Neural cell (in vitro differentiated cells): ENCODE measurements around the gene FRY. TPM values are rescaled to one million over a fixed set of nuclear protein-coding genes. Genes with fewer than 3 reads are reported as not detected.

Experiments used
- H2AFZ ChIP-seq: fragments of 200-600, 300-800 bp; sonication (generic), shearing (Covaris generic); 2 replicates; pipeline ENCODE4 v1.6.0; 2014; ENCODE audit warnings: low read depth, mild to moderate bottlenecking, antibody characterized with exemption, low read length, moderate library complexity
- H3F3A ChIP-seq: fragments of 200-600 bp; shearing (Covaris generic); 2 replicates; pipeline ENCODE4 v1.6.1; 2016; ENCODE audit warnings: mild to moderate bottlenecking, moderate library complexity, mixed read lengths, antibody characterized with exemption, low read length; ENCODE audit not compliant: insufficient read depth, poor library complexity, severe bottlenecking
- H3K27ac ChIP-seq: fragments of 200-600, 300-800 bp; sonication (generic), shearing (Covaris generic); 2 replicates; pipeline ENCODE4 v1.5.1; 2014; ENCODE audit warnings: mild to moderate bottlenecking, low read length, moderate library complexity
- H3K27me3 ChIP-seq: fragments of 300-800, 200-600 bp; sonication (generic), shearing (Covaris generic); 2 replicates; pipeline ENCODE4 v1.6.0; 2014; ENCODE audit warnings: mild to moderate bottlenecking, low read depth, low read length, moderate library complexity; ENCODE audit not compliant: insufficient read depth
- H3K36me3 ChIP-seq: fragments of 300-800, 200-600 bp; sonication (generic), shearing (Covaris generic); 2 replicates; pipeline ENCODE4 v1.5.1; 2014; ENCODE audit warnings: mild to moderate bottlenecking, antibody characterized with exemption, low read length, moderate library complexity; ENCODE audit not compliant: insufficient read depth
- H3K4me2 ChIP-seq: fragments of 300-800, 200-600 bp; sonication (generic), shearing (Covaris generic); 2 replicates; pipeline ENCODE4 v1.6.0; 2014; ENCODE audit warnings: mild to moderate bottlenecking, low read length
- H3K4me3 ChIP-seq: fragments of 300-800, 200-600 bp; sonication (generic), shearing (Covaris generic); 2 replicates; pipeline ENCODE4 v1.5.1; 2014; ENCODE audit warnings: mild to moderate bottlenecking, low read length, moderate library complexity
- H3K79me2 ChIP-seq: fragments of 200-600 bp; shearing (Covaris generic); replicated peaks from 2 replicates; pipeline ENCODE4 v1.6.0; 2014; ENCODE audit warnings: mild to moderate bottlenecking, low read length, moderate library complexity; ENCODE audit not compliant: insufficient read depth
- H3K9ac ChIP-seq: fragments of 300-800, 200-600 bp; sonication (generic), shearing (Covaris generic); 2 replicates; pipeline ENCODE4 v1.6.1; 2016; ENCODE audit warnings: mild to moderate bottlenecking, low read length, mixed read lengths
- H3K9me2 ChIP-seq: fragments of 200-600 bp; shearing (Covaris generic); 2 replicates; pipeline ENCODE4 v1.6.1; 2016; ENCODE audit warnings: mild to moderate bottlenecking, low read length, mixed read lengths; ENCODE audit not compliant: insufficient read depth
- H3K9me3 ChIP-seq: fragments of 200-600, 300-800 bp; sonication (generic), shearing (Covaris generic); 2 replicates; pipeline ENCODE4 v1.6.1; 2016; ENCODE audit warnings: mild to moderate bottlenecking, mixed run types, low read length, moderate library complexity, mixed read lengths
- H4K20me1 ChIP-seq: fragments of 200-600 bp; shearing (Covaris generic); 2 replicates; pipeline ENCODE4 v1.6.1; 2016; ENCODE audit warnings: mild to moderate bottlenecking, mixed run types; ENCODE audit not compliant: insufficient read depth
- CTCF ChIP-seq: fragments of 450-650 bp; IDR thresholded peaks from 2 replicates; pipeline ENCODE4 v1.5.1; 2014; ENCODE audit warnings: antibody characterized with exemption, mild to moderate bottlenecking, moderate library complexity; ENCODE audit not compliant: poor library complexity, severe bottlenecking
- EP300 ChIP-seq: fragments of 450-650 bp; conservative IDR thresholded peaks from 2 replicates; pipeline ENCODE4 v1.6.1; 2014; ENCODE audit warnings: antibody characterized with exemption, mild to moderate bottlenecking, moderate library complexity; ENCODE audit not compliant: poor library complexity, severe bottlenecking
- EZH2 ChIP-seq: fragments of 200-600, 300-800 bp; shearing (Covaris generic), sonication (generic); IDR thresholded peaks from 2 replicates; pipeline ENCODE4 v1.6.1; 2014; ENCODE audit warnings: antibody characterized with exemption, low read length, borderline replicate concordance, mild to moderate bottlenecking; ENCODE audit not compliant: insufficient read depth, poor library complexity, severe bottlenecking
- MXI1 ChIP-seq: fragments of 450-650 bp; conservative IDR thresholded peaks from 2 replicates; pipeline ENCODE4 v1.6.1; 2014; ENCODE audit warnings: antibody characterized with exemption, mild to moderate bottlenecking; ENCODE audit not compliant: poor library complexity, severe bottlenecking
- POLR2AphosphoS5 ChIP-seq: IDR thresholded peaks from 2 replicates; pipeline ENCODE4 v1.6.1; 2012
- RAD21 ChIP-seq: fragments of 450-650 bp; conservative IDR thresholded peaks from 2 replicates; pipeline ENCODE4 v1.6.1; 2014; ENCODE audit warnings: antibody characterized with exemption, mild to moderate bottlenecking, moderate library complexity
- REST ChIP-seq: IDR thresholded peaks from 2 replicates; pipeline ENCODE4 v1.6.1; 2012; ENCODE audit warnings: borderline replicate concordance
- SMC3 ChIP-seq: fragments of 450-650 bp; conservative IDR thresholded peaks from 2 replicates; pipeline ENCODE4 v1.6.1; 2014; ENCODE audit warnings: antibody characterized with exemption, mild to moderate bottlenecking, moderate library complexity; ENCODE audit not compliant: poor library complexity
- TAF1 ChIP-seq: IDR thresholded peaks from 2 replicates; pipeline ENCODE4 v1.6.1; 2012; ENCODE audit warnings: low read depth
- polyA plus RNA-seq: library from polyadenylated mRNA; depleted of rRNA; stranded (reverse); fragments of >200 nt; gene quantifications from 2 replicates; pipeline ENCODE4 v1.2.3, GENCODE V29; 2014

FRY gene
- polyA plus RNA-seq, 1 donor from 2014 or later: 49.3 TPM

- H3K27ac ChIP-seq: no peak overlapping the region
- peaks cover 5% of the 10 kb centered on the region for H3K36me3 ChIP-seq
- H3K4me2 ChIP-seq: no peak overlapping the region
- no peaks in the 10 kb centered on the region for H4K20me1 ChIP-seq
- no peak overlapping the region for H2AFZ ChIP-seq
- no peaks in the 10 kb centered on the region for H3K9me2 ChIP-seq
- H3K9me3 ChIP-seq: no peaks in the 10 kb centered on the region
- no peak overlapping the region for H3K4me3 ChIP-seq
- H3K27me3 ChIP-seq: no peaks in the 10 kb centered on the region
- TF ChIP-seq SMC3: no peak
- TF ChIP-seq RAD21: no peak
- TF ChIP-seq CTCF: no peak
- TF ChIP-seq POLR2AphosphoS5: no peak
- TF ChIP-seq EP300: no peak
- TF ChIP-seq REST: no peak
- TF ChIP-seq TAF1: no peak
- TF ChIP-seq EZH2: no peak
- no peak for TF ChIP-seq MXI1
- no peak overlapping the region for H3K9ac ChIP-seq
- no peaks in the 10 kb centered on the region for H3F3A ChIP-seq
- no peaks in the 10 kb centered on the region for H3K79me2 ChIP-seq
Observed at GRCh38 chr13:32299893-32300292, 268.3 kb downstream of the FRY start.

GRCh38 chr13:32300406-32300805, 268.8 kb downstream of the FRY start:
- H3K4me3 ChIP-seq: no peak overlapping the region
- no peak for TF ChIP-seq EZH2
- no peak for TF ChIP-seq TAF1
- TF ChIP-seq CTCF: no peak
- no peak for TF ChIP-seq REST
- no peak for TF ChIP-seq POLR2AphosphoS5
- no peak for TF ChIP-seq SMC3
- no peak for TF ChIP-seq MXI1
- no peak overlapping the region for H2AFZ ChIP-seq
- no peak overlapping the region for H3K4me2 ChIP-seq
- no peaks in the 10 kb centered on the region for H4K20me1 ChIP-seq
- peaks cover under 1% of the 10 kb centered on the region for H3K36me3 ChIP-seq
- no peaks in the 10 kb centered on the region for H3K9me2 ChIP-seq
- no peak overlapping the region for H3K9ac ChIP-seq
- H3K79me2 ChIP-seq: no peaks in the 10 kb centered on the region
- H3F3A ChIP-seq: no peaks in the 10 kb centered on the region
- H3K27me3 ChIP-seq: no peaks in the 10 kb centered on the region
- H3K27ac ChIP-seq: no peak overlapping the region
- H3K9me3 ChIP-seq: no peaks in the 10 kb centered on the region
